VCaP (cell line): Measurements from ENCODE around the gene TMEM132D.

Experiments used
- H3K27ac ChIP-seq: fragments of 450-650 bp; 2 replicates; pipeline ENCODE4 v1.5.1; 2017
- CTCF ChIP-seq: fragments of 450-650 bp; conservative IDR thresholded peaks from 2 replicates; pipeline ENCODE4 v1.5.1; 2017; ENCODE audit warnings: mild to moderate bottlenecking, moderate library complexity

The TMEM132D gene

GRCh38 chr12:129305851-129306250 lies 598.0 kb downstream of the TMEM132D start:
- no peak overlapping the region for H3K27ac ChIP-seq
- TF ChIP-seq CTCF: no peak

GRCh38 chr12:129304529-129304928 lies 599.3 kb downstream of the TMEM132D start:
- H3K27ac ChIP-seq: no peak overlapping the region
- TF ChIP-seq CTCF: no peak

- H3K27ac ChIP-seq: no peak overlapping the region
- no peak for TF ChIP-seq CTCF
Observed at GRCh38 chr12:129300011-129300410, 603.8 kb downstream of the TMEM132D start.

- TF ChIP-seq CTCF: no peak
- H3K27ac ChIP-seq: no peak overlapping the region
Observed at GRCh38 chr12:129298921-129299320, 604.9 kb downstream of the TMEM132D start.

GRCh38 chr12:129296671-129297070 lies 607.2 kb downstream of the TMEM132D start:
- no peak overlapping the region for H3K27ac ChIP-seq
- TF ChIP-seq CTCF: no peak

- no peak for TF ChIP-seq CTCF
- H3K27ac ChIP-seq: no peak overlapping the region
Observed at GRCh38 chr12:129294868-129295267, 609.0 kb downstream of the TMEM132D start.

- no peak for TF ChIP-seq CTCF
- no peak overlapping the region for H3K27ac ChIP-seq
Observed at GRCh38 chr12:129279771-129280170, 624.1 kb downstream of the TMEM132D start.
